Calu3 (cell line): ENCODE data around the gene FBXW7. TPM values are rescaled to one million over a fixed set of nuclear protein-coding genes. Genes with fewer than 3 reads are reported as not detected.

Source experiments
- BruUV-seq: library from RNA; stranded (reverse); fragments of 400-500 nt; replicated peaks from 2 replicates; lab custom pipeline; 2021; lab: Mats Ljungman, UMichigan
- CTCF ChIA-PET: fragments of 300-600 bp; sonication (Branson Sonifier 250); formaldehyde crosslinking; loops from one replicate; lab custom pipeline; 2022; ENCODE audit warnings: antibody characterized with exemption; lab: Charles Lee
- DNase-seq: peaks from one replicate; pipeline ENCODE4 v3.0.0; 2022
- H3K27ac Mint-ChIP-seq: one replicate; pipeline ENCODE4 v1.8.0; 2022; ENCODE audit warnings: mixed read lengths; ENCODE audit not compliant: unreplicated experiment
- H3K27me3 Mint-ChIP-seq: one replicate; pipeline ENCODE4 v1.8.0; 2022; ENCODE audit warnings: mixed read lengths; ENCODE audit not compliant: unreplicated experiment
- H3K36me3 Mint-ChIP-seq: one replicate; pipeline ENCODE4 v1.8.0; 2022; ENCODE audit warnings: mild to moderate bottlenecking, moderate library complexity, mixed read lengths; ENCODE audit not compliant: insufficient read depth, unreplicated experiment
- H3K4me1 Mint-ChIP-seq: one replicate; pipeline ENCODE4 v1.8.0; 2022; ENCODE audit warnings: mild to moderate bottlenecking, low read depth, mixed read lengths; ENCODE audit not compliant: unreplicated experiment
- H3K4me3 Mint-ChIP-seq: one replicate; pipeline ENCODE4 v1.8.0; 2022; ENCODE audit warnings: mild to moderate bottlenecking, low read depth, moderate library complexity, mixed read lengths; ENCODE audit not compliant: unreplicated experiment
- H3K9me3 Mint-ChIP-seq: one replicate; pipeline ENCODE4 v1.8.0; 2022; ENCODE audit warnings: low read depth, mixed read lengths; ENCODE audit not compliant: unreplicated experiment
- CTCF ChIP-seq: fragments of 200-600 bp; IDR thresholded peaks from one replicate; pipeline ENCODE4 v1.8.0; 2022; ENCODE audit warnings: antibody characterized with exemption; ENCODE audit not compliant: unreplicated experiment
- intact Hi-C: fragments of 100-400 bp; cut with micrococcal nuclease; formaldehyde crosslinking; loops from one replicate; pipeline ENCODE4 v1.10.0; 2022; ENCODE audit not compliant: unreplicated experiment
- total RNA-seq: library from RNA; stranded (reverse); gene quantifications from 2 replicates; pipeline ENCODE4 v1.2.3, GENCODE V29; 2022

Gene FBXW7
- total RNA-seq, 1 experiment from 2014 or later = 38.7 TPM

DNA sequence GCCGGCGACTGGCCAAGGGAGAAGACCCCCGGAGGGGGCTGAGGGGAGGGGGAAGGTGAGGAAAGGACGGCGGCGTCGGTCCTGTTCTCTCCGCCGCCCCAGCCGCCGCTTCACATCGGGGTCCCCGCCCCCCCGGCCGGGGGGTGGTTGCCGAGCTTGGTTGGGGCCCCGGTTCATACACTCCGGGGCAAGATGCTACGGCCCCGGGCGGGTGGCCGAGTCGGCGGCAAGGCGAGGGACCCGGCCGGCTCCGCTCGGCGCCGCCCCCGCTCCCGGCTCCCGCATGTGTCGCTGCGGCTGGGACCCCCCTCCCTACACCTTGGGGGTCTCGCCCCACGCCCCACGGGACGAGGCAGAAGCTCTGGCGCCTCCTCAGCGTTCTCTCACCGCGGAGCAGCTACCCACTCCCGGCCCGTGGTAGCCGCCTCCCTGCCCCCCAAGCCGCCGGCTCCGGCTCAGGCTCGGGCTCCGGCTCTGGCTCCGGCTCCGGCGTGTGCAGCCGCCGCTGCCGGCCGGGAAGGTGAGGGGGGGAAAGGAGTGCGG, 461 bp downstream of the FBXW7 start:
- H3K27ac Mint-ChIP-seq = peak overlapping the region; percentile 92
- DNase-seq = no peak
- peaks cover 32% of the 10 kb centered on the region for H3K36me3 Mint-ChIP-seq
- H3K27me3 Mint-ChIP-seq = no peaks in the 10 kb centered on the region
- H3K4me3 Mint-ChIP-seq = peak overlapping the region; percentile 96
- H3K4me1 Mint-ChIP-seq = peaks cover 30% of the 10 kb centered on the region
- no peaks in the 10 kb centered on the region for H3K9me3 Mint-ChIP-seq
- BruUV-seq = no TSS peak
- intact Hi-C loops = loop anchor here (10.0 kb wide), 1 partner anchor 109 kb away; no protein-coding TSS in a partner anchor
- TF ChIP-seq CTCF = no peak
- CTCF ChIA-PET = interaction anchor here (0.6 to 1.4 kb wide), 3 partner anchors 75 to 88 kb away, joined by 3 to 4 read pairs (median 3); no protein-coding TSS in a partner anchor

- DNase-seq = peak; percentile 17
- Mint-ChIP-seq H3K9me3 (no peaks in the 10 kb centered on the region), H3K27ac (peak overlapping the region; percentile 71), H3K4me3 (peak overlapping the region; percentile 96), H3K4me1 (peaks cover 30% of the 10 kb centered on the region), H3K27me3 (no peaks in the 10 kb centered on the region), H3K36me3 (peaks cover 32% of the 10 kb centered on the region)
- intact Hi-C loops = loop anchor here (10.0 kb wide), 1 partner anchor 110 kb away; no protein-coding TSS in a partner anchor
- no peak for TF ChIP-seq CTCF
- CTCF ChIA-PET = interaction anchor here (0.5 to 1.4 kb wide), 3 partner anchors 13 to 74 kb away, joined by 4 to 10 read pairs (median 5); no protein-coding TSS in a partner anchor
- TSS peak; percentile 54 for BruUV-seq
These were observed 1.1 kb downstream of the FBXW7 start for GRCh38 chr4:152534541-152535359.

GRCh38 chr4:152531479-152531878, 4.4 kb downstream of the FBXW7 start:
- CTCF ChIA-PET = no interaction called here
- Mint-ChIP-seq H3K4me1 (peaks cover 14% of the 10 kb centered on the region), H3K9me3 (no peaks in the 10 kb centered on the region), H3K36me3 (peaks cover 19% of the 10 kb centered on the region), H3K27ac (no peak overlapping the region), H3K4me3 (no peak overlapping the region), H3K27me3 (no peaks in the 10 kb centered on the region)
- DNase-seq = no peak
- TF ChIP-seq CTCF = no peak
- no TSS peak for BruUV-seq
- intact Hi-C loops = loop anchor here (10.0 kb wide), 1 partner anchor 113 kb away; no protein-coding TSS in a partner anchor

DNA sequence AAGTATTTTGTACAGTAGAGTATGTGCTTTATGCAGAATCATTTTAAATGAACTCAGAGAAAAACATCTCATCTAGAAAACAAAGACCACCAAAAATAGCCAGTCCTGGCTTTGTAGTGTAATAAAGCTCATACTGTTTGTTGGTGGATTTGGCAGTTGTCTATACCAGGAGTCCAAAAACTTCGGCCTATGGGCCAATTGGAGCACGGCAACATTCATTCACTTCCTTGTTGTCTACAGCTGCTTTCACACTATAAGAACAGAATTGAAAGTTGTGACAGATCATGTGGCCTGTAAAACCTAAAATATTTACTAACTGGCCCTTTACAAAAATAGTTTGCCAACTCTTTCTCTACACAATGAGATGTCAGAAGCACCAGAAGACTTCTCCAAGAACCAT, 5.3 kb downstream of the FBXW7 start:
- Mint-ChIP-seq H3K36me3 (peaks cover 10% of the 10 kb centered on the region), H3K4me1 (peaks cover 17% of the 10 kb centered on the region), H3K27me3 (no peaks in the 10 kb centered on the region), H3K4me3 (no peak overlapping the region), H3K9me3 (no peaks in the 10 kb centered on the region), H3K27ac (no peak overlapping the region)
- CTCF ChIA-PET = no interaction called here
- no TSS peak for BruUV-seq
- TF ChIP-seq CTCF = no peak
- intact Hi-C loops = loop anchor here (10.0 kb wide), 1 partner anchor 114 kb away; no protein-coding TSS in a partner anchor
- no peak for DNase-seq
